Islet precursor cell (in vitro differentiated cells): Measurements from ENCODE around the gene IMP3.

ENCODE experiments used
- DNase-seq: peaks from one replicate; pipeline ENCODE4 v3.0.0-alpha.2; 2018

Gene IMP3

DNA sequence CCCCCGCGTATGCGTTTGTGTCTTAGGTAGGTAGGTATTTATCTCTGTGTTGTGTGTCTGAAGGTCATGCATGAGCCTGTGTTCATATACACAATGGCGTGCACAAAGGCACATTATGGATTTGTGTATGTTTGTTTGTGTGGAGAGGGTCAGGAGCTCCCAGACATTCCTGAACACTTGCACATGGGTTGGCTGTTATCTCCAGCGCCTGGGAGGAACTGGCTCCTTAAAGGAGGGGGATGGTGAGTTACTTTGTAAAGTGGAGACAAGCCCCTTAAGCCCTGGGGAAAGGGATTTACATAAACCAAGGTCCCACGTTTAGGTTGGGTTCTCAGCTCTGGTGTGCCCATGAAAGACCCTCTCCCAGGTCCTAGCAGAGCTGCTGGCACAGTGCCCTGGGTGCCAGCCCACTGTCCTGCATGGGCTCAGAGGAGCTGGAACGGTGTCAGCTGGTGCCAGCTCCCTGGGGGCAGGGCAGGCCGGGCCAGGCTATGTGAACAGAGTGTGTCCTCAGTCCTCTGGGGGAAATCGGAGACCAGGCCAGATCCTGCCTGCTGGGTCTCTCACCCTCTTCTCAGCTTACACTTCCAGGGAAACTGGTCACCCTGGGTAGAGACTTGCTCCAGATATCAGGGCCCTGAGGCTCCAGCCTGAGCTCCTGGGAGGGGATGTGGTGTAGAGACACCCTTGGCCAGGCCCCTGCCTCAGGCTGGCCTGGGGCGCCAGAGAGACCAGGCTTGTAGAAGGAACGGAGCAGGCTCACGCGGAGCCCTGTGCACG lies 32.8 kb upstream of the IMP3 start:
- peak; percentile 90 for DNase-seq

DNA sequence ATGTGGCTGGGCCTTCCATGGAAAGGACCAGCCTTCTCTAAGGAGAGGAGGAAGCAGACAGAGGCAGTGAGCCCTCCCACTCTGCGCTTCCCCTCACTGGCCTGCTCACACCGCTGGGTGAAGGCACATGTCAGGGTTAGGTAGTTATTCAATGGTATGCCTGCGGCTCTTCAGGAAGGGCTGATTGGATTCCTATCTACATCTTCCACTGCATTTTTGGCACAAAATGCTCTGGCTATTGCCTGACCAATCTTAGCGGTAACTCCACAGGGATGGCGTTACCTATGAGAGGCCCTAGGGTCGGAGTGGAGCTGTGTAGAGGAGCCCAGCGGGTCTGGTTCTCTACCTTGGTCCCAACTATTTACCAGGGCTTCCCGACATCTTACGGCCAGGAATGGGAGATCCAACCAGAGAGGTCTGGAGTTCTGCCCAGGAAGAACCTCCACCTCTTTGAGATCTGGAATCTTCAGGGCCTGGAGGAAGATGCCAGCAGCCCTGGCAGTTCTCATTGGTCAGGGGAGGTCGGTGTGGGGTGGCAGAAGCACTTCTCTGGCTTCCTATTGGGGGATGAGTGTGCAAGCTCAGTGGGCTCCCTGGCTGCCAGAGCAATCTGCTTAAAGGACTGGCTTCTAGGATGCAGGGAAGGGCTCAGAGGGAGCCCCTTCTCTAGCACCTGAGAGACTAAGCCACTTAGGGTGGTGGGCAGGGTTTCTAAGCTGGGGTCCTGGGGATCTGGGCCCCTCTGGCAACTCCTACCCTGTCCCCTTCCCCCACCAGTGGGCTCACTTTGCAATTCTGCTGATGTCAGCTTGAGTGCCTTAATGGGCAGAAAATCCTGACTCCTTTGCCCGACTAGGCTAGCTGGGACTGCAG lies 31.9 kb upstream of the IMP3 start:
- DNase-seq: no peak

DNA sequence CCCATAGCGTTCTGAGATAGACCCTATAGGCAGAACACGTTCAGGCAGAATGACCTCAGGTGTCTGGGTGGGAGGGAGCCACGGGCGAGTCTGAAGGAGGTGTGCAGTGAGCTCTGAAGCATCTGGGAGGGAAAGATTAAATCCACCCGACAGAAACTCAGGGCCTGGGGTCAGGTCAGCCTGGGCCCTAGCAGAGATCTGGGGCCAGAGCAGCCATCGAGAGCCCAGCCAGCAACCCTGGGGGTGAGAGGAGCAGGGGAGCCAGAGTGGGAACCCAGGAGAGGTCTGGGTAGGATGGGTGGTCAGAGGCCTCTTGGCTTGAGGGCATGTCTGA lies 29.8 kb upstream of the IMP3 start:
- no peak for DNase-seq

DNA sequence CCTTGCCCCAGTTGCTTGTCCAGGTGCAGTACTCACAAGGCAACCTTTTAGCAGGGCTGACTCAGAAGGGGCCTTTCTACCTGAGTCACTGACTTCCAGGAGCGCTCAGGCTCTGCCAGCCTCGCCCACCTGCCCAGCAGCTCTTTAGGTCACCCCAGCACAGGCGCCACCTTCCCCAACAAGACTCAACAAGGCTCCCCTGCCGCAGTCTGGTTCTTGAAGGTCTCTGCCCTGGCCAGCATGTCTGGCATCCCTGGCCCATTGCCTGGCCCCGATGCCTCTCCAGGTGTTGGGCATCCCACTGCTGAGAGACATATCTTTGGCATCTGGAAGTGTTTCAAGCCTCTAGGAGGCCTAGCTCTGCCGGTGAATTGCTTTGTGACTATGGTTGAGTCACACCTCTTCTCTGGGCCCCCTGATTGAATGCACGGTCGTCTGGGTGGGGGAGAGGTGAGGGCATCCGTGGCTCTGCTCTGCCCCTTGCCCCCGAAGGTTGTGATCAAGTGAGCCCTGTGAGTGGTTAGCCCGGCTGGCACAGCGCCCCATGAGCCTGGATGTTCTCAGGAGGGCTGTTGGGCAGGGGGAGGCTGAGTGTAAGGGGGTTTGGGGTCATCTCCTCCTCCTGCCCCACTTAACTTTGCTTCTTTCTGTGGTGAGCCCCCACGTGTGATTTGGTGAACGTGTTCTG lies 29.3 kb upstream of the IMP3 start:
- no peak for DNase-seq

DNA sequence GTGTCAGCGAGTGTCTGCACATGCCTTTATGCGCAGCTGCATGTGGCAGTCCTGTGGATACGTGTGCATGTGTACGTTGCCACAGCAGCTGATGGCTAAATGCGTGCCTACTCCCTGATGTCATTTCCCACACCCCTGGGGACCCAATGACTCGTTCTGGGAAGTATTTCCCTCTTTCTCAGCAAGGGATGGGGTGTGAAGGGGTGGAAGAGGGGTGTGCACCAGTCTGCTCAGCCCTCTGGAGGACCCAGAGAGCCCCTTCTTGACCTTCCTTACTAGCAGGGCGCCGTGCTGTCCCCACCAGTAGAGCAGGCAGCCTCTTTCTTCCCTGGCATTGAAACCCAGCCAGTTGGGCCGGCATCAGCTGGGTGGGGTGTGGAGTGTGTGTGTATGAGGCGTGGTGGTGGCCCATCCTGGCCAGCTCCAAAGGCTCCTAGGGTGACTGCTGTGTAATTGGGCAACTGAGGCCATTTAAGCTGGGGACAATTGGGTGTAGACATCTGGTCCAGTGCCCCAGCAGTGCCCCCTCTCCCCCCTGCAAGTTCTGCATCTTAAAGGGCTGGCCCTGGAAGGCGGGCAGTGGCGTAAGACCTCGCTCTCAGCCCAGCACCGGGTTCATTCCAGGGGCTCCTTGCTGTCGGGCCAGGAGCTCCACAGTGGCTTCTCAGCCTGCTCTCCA lies 26.9 kb upstream of the IMP3 start:
- DNase-seq: no peak

DNA sequence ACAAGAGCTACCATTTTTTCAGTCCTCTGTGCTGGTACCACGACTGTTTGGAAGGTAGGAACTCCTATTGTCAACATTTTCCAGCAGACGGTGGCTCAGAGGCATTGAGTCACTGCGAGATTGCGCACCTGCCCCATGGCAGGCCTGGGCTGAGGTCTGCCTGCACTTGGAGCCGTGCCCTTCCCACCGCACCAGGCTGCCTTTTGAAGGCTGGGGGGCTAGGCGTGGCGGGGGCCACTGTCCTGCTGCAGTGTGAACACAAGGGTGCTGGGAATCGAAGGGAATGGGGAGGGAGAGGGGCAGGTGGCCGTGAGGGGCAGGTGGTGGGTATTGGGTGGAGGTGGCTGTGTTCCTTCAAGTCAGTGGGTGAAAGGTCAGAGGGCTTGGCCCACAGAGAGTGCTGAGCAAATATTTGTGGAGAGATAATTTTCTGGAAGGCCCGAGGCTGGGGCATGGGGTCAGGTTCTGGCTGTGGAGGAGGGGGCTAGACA lies 24.0 kb upstream of the IMP3 start:
- no peak for DNase-seq

DNA sequence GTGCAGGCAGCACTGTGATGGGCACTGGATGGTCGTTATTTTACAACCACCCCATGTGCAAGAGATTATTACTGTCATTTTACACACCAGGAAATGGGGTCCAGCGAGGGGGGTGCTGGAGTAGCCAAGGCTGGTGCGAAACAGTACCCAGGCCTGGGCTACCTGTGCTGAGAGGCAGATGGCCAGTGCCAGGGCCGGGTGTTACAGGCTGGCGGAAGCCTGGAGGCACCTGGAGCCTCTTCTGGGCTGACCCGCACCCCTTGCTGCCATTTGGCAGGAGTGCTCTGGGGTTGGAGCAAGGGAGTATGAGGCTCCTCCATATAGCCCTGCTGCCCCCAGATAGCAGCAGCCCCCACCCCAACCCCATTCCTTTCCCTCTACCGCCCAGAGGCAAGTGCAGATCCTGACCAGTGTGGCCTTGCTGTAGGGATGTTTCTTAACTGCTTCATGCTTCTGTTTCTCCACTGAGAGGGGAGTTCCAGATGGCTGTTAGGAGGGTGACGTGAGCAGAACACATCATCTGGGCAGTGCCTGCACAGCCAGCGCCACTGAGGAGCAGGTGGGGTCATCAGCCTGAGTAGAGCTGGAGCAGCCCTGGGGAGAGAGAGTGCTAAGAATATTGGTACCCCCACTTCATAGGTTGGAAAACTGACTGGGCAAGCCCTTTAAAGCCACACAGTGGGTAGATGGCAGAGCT lies 22.9 kb upstream of the IMP3 start:
- DNase-seq: no peak

DNA sequence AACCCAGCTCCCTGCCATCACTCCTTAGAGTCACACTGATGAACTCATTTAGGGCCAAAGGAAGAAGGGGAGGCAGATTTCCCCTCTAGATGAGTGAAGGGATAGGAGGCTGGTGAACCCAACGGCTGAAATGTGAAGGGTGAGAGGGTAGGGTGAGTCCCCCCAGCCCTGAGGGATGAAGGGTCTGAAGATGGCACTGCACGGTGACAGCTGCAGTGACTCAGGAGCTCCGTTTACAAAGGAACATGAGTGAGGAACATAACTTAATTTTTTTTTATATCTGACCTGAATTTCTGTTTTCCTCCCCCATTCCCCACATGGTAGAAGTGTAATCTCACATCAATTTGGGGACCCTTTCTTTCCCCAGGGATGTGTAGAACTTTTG lies 21.7 kb upstream of the IMP3 start:
- DNase-seq: no peak

DNA sequence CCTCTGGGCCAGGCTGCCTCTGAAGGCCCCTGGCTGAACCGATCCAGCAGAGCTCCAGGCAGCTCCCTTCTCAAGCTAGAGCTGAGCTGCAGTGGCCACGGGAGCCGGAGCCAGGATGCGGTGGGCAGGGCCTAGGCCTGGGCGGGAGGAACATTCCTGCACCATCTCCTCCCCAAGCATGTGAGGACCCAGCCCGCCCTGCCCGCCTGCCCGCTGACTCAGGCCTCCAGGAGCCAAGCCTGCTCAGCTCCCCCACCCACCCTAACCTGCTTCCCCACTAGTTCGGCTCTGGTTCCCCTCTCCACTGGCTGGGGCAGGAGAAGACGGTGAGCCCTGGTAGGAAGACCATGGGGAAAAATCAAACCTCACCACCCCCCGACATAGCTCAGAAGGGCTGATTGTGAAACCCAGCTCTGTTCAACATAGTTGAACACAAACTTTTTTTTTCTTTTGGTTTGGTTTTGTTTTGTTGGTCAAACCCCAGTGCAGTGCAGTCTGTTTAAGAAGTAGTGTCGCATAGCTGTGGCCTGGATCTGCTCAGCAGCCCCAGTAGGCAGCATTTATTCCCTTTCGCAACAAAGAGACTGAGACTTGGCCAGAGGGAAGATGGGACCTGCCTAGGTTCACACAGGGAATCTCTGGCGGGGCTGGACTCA lies 21.2 kb upstream of the IMP3 start:
- peak; percentile 96 for DNase-seq

DNA sequence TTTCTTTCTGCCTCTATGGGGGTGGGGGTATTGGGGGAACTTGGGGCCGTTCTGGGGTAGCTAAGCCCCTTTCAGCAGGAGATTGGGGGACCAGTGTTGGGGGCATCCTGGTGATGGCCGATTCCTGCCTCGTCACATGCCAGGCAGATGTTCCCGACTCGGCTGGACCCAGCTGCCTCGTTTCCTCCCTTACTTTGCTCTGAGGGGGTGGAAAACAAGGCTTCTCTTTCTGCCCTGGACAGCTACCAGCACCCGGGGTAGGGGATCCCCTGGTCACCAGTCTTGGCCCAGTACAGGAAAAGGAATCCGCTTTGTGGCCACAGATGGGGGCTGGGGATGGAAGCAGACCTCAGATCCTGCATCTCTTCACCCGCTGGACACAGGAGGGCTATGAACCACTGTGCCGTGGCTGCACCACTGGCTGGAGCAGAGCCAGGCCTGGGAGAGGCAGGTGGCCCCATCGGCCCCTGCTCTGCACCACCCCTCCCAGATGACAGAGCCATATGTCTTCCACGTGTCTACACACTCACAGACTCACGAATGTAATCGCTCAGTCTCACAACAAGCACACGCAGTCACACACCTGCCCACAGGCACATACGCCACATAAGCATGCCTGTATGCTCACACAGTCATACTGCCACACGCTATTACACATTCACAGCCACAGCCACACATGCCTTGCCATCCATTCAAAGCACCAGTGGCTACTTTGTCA lies 20.1 kb upstream of the IMP3 start:
- no peak for DNase-seq

DNA sequence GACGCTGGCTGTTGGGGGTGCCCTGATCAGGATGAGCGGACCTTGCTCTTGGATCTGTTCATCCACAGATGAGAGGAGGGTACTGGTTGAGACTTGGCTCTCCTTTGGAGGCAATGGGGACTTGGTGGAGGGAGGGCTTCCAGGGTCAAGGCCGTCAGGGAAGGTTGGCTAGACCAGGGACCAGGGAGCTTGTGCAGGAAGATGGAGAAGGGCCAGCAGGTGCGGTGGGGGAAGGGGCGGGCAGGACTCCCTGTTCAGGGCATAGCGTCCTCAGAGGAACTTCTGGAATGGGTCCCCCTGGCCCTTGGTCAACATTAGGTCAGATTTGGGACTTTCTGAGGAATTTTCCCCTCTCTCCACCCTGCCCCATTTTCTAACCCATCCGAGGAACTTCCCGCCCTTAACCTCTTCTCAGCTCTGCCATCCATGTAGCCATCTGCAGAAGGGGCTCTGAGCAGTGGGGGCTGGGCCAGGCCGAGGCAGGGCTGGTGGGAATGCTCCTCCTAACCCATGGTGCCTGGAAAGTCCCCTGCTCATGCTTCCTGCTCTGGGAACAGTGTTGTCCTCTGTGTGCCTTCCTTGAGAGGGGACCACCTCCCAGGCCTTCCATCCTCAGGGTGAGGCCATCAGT lies 19.2 kb upstream of the IMP3 start:
- no peak for DNase-seq

DNA sequence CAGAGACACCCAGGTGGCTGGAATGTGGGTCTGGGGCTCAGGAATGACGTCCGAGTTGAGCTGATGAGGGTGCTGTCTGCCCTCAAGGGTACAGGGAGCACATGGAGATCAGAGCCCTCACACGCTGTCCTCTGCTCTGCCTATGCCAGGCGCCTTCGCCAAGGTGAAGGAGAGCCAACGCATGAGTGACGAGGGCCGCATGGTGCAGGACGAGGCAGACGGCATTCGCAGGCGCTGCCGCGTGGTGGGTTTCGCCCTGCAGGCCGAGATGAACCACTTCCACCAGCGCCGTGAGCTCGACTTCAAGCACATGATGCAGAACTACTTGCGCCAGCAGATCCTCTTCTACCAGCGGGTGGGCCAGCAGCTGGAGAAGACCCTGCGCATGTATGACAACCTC lies 16.8 kb upstream of the IMP3 start:
- no peak for DNase-seq

DNA sequence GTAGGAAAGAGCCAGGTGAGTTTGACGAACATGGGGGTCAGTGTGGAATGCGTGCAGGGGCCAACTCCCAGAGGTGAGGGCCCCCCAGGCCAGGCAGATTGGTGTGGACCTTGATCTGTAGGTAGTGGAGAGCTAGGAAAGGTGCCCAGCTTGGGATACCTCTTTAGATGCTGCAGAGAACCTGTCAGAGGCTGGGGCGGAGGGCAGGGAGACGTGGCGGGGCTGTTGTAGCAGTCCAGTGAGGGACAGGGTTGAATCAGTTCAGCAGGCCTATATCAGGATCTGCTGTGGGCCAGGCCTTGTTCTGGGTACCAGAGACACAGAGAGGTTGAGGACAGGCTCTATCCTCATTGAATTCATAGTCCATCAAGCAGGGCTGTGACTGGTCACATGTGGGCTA lies 16.3 kb upstream of the IMP3 start:
- DNase-seq: no peak

DNA sequence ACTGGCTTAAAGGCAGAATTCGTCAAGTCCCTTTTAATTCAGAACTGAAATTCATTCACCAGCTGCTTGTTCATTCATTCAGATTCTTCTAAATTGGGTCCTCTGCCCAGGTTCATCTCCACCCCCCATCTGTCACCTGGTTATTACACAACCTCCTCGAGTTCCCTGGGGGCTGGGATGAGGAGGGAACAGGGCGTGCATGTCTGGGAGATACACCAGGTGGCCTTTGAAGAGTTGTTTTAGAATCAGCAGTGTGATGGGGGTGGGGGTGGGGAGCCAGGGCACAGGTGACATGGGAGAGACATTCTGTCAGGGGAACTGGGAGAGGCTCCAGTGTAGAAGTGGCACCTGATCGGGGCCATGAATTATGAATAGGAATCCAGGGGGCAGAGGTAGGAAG lies 15.9 kb upstream of the IMP3 start:
- DNase-seq: no peak

DNA sequence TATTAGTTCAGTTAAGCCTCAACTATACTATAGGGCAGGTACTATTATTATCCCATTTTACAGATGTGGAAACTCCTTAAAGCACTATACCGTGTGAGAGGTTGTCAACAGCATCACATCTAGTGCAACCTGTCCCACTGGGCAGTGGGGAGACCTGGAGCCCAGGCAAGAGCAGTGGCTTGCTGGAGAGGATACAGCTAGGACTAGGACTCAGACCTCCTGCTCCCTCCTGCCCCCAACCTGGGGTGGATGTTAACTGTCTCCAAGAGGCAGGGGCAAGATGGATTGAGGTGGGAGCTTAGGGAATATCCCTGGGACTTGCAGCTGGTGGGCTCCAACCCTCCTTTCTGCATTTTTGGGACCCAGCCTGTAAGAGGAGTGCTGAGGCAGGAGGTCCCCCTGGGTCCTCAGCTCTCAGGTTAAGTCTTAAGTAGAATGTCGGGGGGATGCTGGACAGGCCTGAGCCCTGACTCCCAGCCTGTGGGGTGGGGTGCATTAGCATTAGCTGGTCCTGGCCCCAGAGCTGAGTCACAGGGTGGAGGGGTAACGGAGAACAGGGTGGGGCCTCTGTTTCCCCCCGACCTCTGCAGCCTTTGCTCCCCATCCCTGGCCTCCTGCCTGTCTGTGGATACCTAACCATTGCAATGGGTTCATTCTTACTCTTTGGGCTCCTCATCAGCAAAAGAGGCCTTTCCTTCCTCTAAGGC lies 14.3 kb upstream of the IMP3 start:
- no peak for DNase-seq

DNA sequence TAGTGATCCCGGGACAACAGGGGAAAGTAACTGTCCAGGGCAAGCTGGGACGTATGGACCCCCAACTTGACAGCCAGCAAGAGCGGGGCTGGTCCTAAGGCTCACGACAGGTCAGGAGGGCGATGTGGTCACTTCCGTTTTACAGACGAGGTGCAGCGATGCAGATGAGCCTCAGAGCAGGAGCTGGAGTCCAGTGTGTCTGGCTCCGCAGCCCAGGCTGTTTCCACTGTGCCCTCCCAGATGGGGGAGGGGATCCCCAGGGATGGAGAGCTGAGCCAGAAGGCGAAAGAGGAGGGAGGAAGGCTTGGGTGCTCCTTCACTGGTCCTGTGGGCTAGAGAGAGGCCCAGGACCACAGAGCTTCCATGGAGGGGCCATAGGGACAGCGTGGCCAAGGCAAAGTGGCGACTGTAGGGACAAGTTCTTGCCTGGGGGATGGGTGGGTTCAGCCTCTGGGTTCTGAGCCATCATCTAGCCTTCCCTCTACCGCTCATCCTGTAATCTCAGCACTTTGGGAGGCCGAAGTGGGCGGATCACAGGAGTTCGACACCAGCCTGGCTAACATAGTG lies 13.4 kb upstream of the IMP3 start:
- DNase-seq: no peak

DNA sequence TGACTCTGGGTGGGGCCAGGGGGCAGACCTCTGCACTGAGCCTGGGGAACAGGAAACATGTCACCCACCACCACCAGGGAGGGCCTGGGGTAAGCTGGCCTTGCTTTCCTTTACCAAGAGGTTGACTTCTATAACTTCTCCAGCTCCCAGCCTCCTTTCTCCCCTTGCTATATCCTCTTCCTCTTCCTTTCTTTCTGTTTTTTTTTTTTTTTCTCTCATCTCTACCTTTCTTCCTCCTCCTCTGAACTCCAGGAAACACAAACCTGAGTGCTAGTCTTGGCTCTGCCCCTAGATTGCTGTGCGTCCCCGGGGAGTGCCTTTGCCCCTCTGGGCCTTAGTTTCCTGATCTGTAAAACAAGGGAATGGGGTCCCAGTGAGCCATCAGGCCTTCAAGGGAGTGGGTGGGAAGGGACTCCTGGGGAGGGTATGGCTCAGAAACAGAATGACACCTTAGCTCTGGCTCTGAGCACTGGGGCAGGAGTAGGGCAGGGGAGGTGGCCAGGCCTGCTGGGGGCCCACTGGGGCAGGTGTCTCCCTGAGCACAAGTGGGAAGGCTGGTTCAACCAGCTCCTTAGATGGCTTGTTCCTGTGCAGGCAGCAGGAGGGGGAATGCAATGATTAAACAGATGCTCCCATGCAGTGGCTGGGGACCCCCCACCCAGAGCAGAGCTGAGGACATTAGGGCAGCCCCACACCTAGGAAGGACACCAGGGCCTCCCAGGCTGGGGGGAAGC lies 12.0 kb upstream of the IMP3 start:
- DNase-seq: no peak

DNA sequence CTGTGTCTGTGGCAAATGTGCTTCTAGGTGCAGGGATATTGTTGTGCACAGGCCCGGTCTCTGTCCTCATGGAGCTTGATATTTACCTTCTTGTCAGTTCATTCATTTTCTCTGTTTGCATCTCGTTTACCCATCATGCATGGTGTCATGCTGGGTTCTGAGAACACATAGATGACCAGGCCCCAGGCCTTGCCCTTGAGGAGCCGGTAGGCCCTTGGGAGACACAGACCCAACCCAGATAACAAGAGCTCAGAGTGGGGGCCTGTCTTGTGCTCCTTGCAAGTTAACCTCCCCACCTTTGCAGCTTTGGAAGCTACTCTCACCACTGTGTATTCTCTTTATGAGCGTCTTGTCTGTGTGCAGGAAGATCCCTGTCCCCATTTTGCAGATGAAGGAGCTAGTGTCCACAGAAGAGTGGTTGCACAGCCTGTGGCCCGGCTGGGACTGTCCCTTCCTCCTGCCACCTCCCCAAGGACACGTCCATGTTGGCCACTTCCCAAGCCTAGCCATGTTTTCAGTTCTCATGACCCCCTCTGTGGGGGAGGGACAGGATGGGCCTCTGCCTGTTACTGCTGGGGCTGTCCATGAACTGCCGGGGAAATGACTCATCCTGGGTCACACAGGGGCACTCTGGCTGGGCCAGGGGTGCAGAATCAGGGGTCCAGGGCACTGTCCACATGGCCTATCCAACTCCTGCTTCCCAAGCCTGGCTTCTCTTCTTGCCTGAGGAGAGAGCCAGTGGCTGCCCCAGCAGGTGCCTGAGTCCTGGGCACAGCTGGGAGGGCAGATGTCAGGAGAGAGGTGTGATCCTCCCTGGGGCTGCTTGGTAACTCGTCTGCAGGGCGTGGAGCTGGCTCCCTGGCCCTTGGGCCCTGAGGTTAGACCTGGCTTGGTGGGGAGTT lies 11.1 kb upstream of the IMP3 start:
- no peak for DNase-seq
